Fibroblast of villous mesenchyme (primary cell): ENCODE results near the gene SORCS2. TPM values are rescaled to one million over a fixed set of nuclear protein-coding genes. Genes with fewer than 3 reads are reported as not detected.

Experiments
- DNase-seq: peaks from one replicate; pipeline ENCODE4 v3.0.0-alpha.2; 2010; ENCODE audit warnings: low read depth
- H3K4me3 ChIP-seq: 2 replicates; pipeline ENCODE4 v1.5.1; 2011; ENCODE audit warnings: low read depth, mild to moderate bottlenecking, low read length
- CTCF ChIP-seq: IDR thresholded peaks from 2 replicates; pipeline ENCODE4 v1.5.1; 2012; ENCODE audit warnings: low read depth, mild to moderate bottlenecking, low read length; ENCODE audit not compliant: insufficient read depth
- total RNA-seq: library from RNA; depleted of rRNA; stranded (reverse); fragments of >200 nt; gene quantifications from 2 replicates; pipeline ENCODE4 v1.2.3, GENCODE V29; 2012

SORCS2 gene
- total RNA-seq, 1 donor = under 0.01 TPM

DNA sequence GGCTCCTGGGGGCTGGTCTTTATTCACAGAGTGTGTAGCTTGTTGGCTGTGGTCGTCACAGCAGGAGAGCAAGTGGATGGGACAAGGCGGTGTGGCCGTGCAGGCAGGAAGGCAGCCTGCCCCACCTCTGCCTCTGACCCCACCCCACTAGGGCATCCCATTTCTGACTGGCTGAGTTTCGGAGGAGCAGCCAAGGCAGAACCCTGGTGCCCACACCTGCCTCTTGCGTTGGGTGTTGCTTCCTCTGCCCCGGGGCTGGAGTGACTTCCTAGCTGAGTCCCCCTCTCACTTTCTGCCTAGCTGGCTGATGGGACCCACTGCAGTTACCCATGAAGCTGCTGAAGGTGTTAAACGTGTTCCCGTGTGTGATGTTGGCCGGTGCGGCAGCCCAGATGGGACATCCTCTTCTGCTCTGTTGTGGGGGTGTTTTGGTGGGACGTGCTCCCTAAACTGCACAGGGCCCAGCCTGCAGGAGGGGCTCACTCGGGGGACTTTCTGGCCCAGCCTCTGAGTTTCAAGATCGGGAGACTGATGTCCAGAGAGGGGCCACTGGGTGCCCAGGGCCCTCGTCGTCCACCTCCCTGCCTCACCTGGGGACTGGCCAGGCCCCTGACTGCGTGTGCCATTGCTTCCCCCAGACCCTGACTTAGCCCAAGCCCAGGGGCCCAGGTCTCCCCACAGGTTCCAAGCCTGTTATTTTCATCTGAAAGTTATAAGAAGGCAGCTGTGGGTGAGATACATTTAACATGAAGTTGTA is 140.9 kb downstream of the SORCS2 start:
- H3K4me3 ChIP-seq = no peak overlapping the region
- no peak for TF ChIP-seq CTCF
- DNase-seq = no peak

GRCh38 chr4:7333801-7334421 is 141.6 kb downstream of the SORCS2 start:
- TF ChIP-seq CTCF = no peak
- no peak for DNase-seq
- no peak overlapping the region for H3K4me3 ChIP-seq

GRCh38 chr4:7334521-7335275 is 142.4 kb downstream of the SORCS2 start:
- DNase-seq = no peak
- no peak for TF ChIP-seq CTCF
- no peak overlapping the region for H3K4me3 ChIP-seq

DNA sequence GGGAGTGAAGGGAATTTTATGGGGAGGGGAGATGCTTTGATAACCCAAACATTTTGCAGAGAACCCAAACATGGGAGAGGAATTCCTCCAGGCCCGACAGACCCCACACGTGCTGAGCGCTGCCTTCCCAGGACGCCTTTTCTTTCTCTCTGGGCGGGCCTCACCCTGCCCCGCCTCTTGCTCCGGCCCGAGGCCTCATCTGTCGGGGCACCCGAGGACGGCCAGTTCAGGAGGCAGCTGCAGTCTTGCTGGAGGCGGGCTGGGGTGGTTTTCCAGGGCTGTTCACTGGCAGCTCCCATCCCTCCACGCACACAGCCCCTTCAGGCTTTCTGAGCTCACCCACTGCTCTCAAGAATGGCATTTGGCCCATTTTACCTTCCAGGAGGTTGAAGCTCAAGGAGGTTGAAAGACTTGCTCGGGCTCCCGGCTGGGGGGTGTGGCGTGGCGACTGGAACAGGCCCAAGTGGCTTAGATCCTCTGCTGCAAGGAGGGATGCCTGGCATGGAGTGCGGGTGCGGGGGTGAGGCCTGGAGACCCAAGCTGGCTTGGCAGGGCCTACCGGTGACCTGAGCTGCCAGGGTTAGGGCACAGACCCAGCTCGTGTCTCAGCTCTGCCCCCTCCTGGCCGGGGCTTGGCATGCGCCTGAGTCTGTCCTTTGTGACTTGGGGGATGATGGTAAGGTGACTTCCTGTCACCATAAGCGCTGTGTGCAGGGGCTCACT is 143.2 kb downstream of the SORCS2 start:
- peak; percentile 53 for TF ChIP-seq CTCF
- peak; percentile 6 for DNase-seq
- no peak overlapping the region for H3K4me3 ChIP-seq

- DNase-seq = no peak
- TF ChIP-seq CTCF = no peak
- no peak overlapping the region for H3K4me3 ChIP-seq
Observed at GRCh38 chr4:7336067-7336569, 143.8 kb downstream of the SORCS2 start.

DNA sequence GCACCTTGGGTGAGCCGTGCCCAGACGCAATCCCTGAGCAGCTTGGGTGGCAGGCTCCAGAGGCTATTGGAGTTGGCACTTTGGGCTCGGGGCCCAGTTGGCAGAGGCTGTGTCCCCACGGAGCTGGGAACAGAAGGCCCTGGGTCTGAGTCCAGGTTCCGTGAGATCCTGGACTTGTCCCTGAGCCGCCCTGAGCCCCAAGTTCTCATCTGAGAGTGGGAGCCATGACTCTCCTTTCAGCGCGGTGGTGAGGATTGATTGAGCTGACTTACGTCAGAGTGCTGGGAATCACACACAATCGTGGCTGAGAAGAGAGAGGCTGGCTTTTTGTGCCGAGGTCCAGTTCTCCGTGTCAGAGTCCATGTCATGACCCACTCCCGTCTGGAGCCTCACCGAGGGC is 144.4 kb downstream of the SORCS2 start:
- no peak for DNase-seq
- no peak for TF ChIP-seq CTCF
- H3K4me3 ChIP-seq = no peak overlapping the region
